ENCODE results near the gene TSFM.

Gene TSFM

GRCh38 chr12:57781244-57781643 is 1.3 kb upstream of the TSFM start:
- FAIRE-seq = no peak

- no peak for FAIRE-seq
Observed at GRCh38 chr12:57781801-57782200, 786 bp upstream of the TSFM start.

GRCh38 chr12:57782243-57782607 is 362 bp upstream of the TSFM start:
- FAIRE-seq = no peak

GRCh38 chr12:57783466-57783801 is 847 bp downstream of the TSFM start:
- no peak for FAIRE-seq

- no peak for FAIRE-seq
Observed at GRCh38 chr12:57783861-57784260, 1.3 kb downstream of the TSFM start.

- FAIRE-seq = no peak
Observed at GRCh38 chr12:57793920-57794319, 11.3 kb downstream of the TSFM start.

- FAIRE-seq = no peak
Observed at GRCh38 chr12:57795354-57795753, 12.8 kb downstream of the TSFM start.

GRCh38 chr12:57796996-57797395 is 14.4 kb downstream of the TSFM start:
- no peak for FAIRE-seq

GRCh38 chr12:57797933-57798332 is 15.3 kb downstream of the TSFM start:
- no peak for FAIRE-seq

- no peak for FAIRE-seq
Observed at GRCh38 chr12:57800965-57801364, 18.4 kb downstream of the TSFM start.

- FAIRE-seq = no peak
Observed at GRCh38 chr12:57802607-57803006, 20.0 kb downstream of the TSFM start.

- FAIRE-seq = no peak
Observed at GRCh38 chr12:57803319-57803893, 20.8 kb downstream of the TSFM start.

GRCh38 chr12:57806677-57807076 is 24.1 kb downstream of the TSFM start:
- FAIRE-seq = no peak

GRCh38 chr12:57807285-57807684 is 24.7 kb downstream of the TSFM start:
- FAIRE-seq = no peak

- no peak for FAIRE-seq
Observed at GRCh38 chr12:57808351-57808750, 25.8 kb downstream of the TSFM start.

GRCh38 chr12:57809425-57809824 is 26.8 kb downstream of the TSFM start:
- no peak for FAIRE-seq

GRCh38 chr12:57810450-57810849 is 27.9 kb downstream of the TSFM start:
- no peak for FAIRE-seq

GRCh38 chr12:57811028-57811755 is 28.6 kb downstream of the TSFM start:
- FAIRE-seq = no peak

GRCh38 chr12:57813111-57813970 is 30.8 kb downstream of the TSFM start:
- no peak for FAIRE-seq

GRCh38 chr12:57813971-57814772 is 31.6 kb downstream of the TSFM start:
- FAIRE-seq = no peak

- no peak for FAIRE-seq
Observed at GRCh38 chr12:57815177-57816000, 32.8 kb downstream of the TSFM start.

Data from colon (tissue), 2 donors.